Measurements from ENCODE around the gene GABBR1. TPM values are rescaled to one million over a fixed set of nuclear protein-coding genes. Genes with fewer than 3 reads are reported as not detected.

Gene GABBR1
- total RNA-seq, 2 experiments from 2014 or later: 78.4 to 79.9 TPM

DNA sequence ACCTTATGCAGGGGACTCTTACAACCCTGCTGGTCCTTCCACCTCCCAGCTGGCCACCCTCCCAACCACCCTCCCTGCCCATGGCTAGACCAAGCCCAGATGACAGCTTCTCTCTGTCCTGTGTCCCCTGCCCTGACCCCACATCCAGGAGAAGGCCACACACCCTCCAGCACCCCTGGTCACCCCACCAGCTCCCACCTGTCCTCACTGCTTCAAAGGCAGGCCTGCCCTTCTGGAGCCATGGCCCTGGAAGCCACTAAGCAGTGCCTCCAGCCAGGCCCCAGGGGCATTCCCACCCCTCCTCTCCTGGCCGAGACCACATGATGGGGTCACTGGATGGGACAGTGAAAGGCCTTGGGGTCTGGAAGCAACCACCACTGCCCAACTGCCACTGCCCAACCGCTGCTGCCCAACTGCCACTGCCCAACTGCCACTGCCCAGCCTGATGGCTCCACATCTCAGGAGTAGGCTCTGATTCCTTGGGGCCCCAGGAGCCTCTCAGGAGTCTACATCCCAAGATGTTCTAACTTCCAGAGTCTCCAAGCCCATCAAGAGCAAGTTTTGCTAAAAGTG, 103.9 kb downstream of the GABBR1 start:
- H3K27ac Mint-ChIP-seq: no peak overlapping the region
- H3K36me3 Mint-ChIP-seq (ENCODE audit: low read depth): no peaks in the 10 kb centered on the region
- H3K9me3 Mint-ChIP-seq: no peaks in the 10 kb centered on the region
- POLR2A ChIA-PET: no interaction called here
- no peaks in the 10 kb centered on the region for H3K36me3 ChIP-seq (ENCODE audit: insufficient read depth, low read length)
- no peak overlapping the region for H3K4me3 Mint-ChIP-seq
- peaks cover 0 to 14% of the 10 kb centered on the region in 2 experiments for H3K27me3 ChIP-seq (ENCODE audit: control insufficient read depth in 1 of 2, insufficient read depth in 2 of 2, low read length in 2 of 2)
- H3K27ac ChIP-seq (ENCODE audit: low read depth in 1 of 2, low read length in 2 of 2): no peak overlapping the region
- peaks cover 37% of the 10 kb centered on the region for H3K27me3 Mint-ChIP-seq
- DNase-seq (no peak), ATAC-seq (ENCODE audit: poor library complexity) (no peak)
- H3K9me3 ChIP-seq (ENCODE audit: control insufficient read depth in 1 of 2, insufficient read depth in 1 of 2, low read length in 2 of 2): no peaks in the 10 kb centered on the region
- H3K4me1 Mint-ChIP-seq (ENCODE audit: low read depth): no peaks in the 10 kb centered on the region
- TF ChIP-seq, protein P1, sequence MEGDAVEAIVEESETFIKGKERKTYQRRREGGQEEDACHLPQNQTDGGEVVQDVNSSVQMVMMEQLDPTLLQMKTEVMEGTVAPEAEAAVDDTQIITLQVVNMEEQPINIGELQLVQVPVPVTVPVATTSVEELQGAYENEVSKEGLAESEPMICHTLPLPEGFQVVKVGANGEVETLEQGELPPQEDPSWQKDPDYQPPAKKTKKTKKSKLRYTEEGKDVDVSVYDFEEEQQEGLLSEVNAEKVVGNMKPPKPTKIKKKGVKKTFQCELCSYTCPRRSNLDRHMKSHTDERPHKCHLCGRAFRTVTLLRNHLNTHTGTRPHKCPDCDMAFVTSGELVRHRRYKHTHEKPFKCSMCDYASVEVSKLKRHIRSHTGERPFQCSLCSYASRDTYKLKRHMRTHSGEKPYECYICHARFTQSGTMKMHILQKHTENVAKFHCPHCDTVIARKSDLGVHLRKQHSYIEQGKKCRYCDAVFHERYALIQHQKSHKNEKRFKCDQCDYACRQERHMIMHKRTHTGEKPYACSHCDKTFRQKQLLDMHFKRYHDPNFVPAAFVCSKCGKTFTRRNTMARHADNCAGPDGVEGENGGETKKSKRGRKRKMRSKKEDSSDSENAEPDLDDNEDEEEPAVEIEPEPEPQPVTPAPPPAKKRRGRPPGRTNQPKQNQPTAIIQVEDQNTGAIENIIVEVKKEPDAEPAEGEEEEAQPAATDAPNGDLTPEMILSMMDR (IDR thresholded peaks at IDR 0.05): no peak
- intact Hi-C loops (cut with DNase I, micrococcal nuclease): no loop called here
- H3K4me1 ChIP-seq (ENCODE audit: insufficient read depth, low read length): no peaks in the 10 kb centered on the region
- CTCF ChIA-PET: no interaction called here
- H3K4me3 ChIP-seq (ENCODE audit: low read length): no peak overlapping the region

DNA sequence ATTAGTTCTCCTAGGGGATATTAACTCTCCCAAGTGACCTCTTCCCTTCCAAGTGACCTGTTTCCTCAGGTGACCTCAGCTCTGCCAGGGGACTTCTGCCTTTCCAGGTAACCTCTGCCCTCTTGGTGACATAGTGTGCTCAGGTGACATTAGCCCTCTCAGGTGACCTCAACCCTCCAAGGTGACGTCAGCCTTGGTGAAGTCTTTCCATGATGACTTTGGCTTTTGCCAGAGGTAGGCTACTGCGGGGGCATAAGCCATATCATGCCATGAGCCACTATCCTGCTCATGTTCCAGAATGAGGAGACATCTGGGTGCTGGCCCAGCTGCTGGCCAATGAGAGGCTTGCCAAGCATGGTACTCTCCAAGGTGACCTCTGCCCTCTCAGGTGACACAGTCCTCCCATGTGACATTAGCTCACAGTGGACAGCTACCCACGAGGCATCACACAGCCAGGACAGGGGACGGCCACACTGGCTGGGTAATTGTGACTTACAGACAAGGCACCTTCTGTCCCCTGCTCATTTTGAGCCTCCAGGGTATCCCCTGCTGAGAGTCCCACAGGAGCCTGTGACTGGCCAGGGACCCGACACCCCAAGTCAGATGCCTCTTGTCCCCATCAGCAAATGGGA, 104.6 kb downstream of the GABBR1 start:
- H3K4me1 ChIP-seq (ENCODE audit: insufficient read depth, low read length): no peaks in the 10 kb centered on the region
- DNase-seq (no peak), ATAC-seq (ENCODE audit: poor library complexity) (no peak)
- H3K9me3 ChIP-seq (ENCODE audit: control insufficient read depth in 1 of 2, insufficient read depth in 1 of 2, low read length in 2 of 2): no peaks in the 10 kb centered on the region
- ChIA-PET CTCF (interaction anchor here (1.1 kb wide), 1 partner anchor 14 kb away, joined by 3 read pairs; no protein-coding TSS in a partner anchor), POLR2A (no interaction called here)
- intact Hi-C loops (cut with DNase I, micrococcal nuclease): no loop called here
- Mint-ChIP-seq H3K4me3 (no peak overlapping the region), H3K36me3 (ENCODE audit: low read depth) (no peaks in the 10 kb centered on the region), H3K27ac (no peak overlapping the region), H3K9me3 (no peaks in the 10 kb centered on the region), H3K27me3 (peaks cover 37% of the 10 kb centered on the region), H3K4me1 (ENCODE audit: low read depth) (no peaks in the 10 kb centered on the region)
- TF ChIP-seq, protein P1 (IDR thresholded peaks at IDR 0.05): no peak
- no peaks in the 10 kb centered on the region for H3K36me3 ChIP-seq (ENCODE audit: insufficient read depth, low read length)
- H3K27ac ChIP-seq (ENCODE audit: low read depth in 1 of 2, low read length in 2 of 2): no peak overlapping the region
- no peak overlapping the region for H3K4me3 ChIP-seq (ENCODE audit: low read length)
- peaks cover 2 to 14% of the 10 kb centered on the region in 2 experiments for H3K27me3 ChIP-seq (ENCODE audit: control insufficient read depth in 1 of 2, insufficient read depth in 2 of 2, low read length in 2 of 2)

DNA sequence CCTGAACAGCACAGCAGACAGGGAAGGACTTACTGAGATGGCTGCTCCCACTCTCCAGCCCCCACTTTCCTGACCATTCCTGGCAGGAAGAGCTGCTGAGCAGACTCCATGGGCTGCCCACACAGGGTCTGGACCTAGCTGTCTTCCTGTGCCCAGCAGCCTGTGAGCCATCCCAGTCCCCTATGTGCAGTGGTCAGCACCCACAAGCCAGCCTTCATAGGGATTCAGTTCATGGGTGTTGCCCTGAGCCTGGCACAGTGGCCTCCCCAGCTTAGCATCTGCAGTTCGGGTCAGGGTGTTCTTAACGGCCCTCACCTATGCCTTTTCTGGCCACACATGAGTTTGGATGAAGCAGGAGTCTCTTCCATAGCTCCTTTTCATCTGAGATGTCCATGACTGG, 105.4 kb downstream of the GABBR1 start:
- TF ChIP-seq, protein P1 (IDR thresholded peaks at IDR 0.05): no peak
- DNase-seq (no peak), ATAC-seq (ENCODE audit: poor library complexity) (no peak)
- CTCF ChIA-PET: interaction anchor here (1.1 kb wide), 1 partner anchor 13 kb away, joined by 3 read pairs; no protein-coding TSS in a partner anchor
- no peaks in the 10 kb centered on the region for H3K4me1 Mint-ChIP-seq (ENCODE audit: low read depth)
- no peaks in the 10 kb centered on the region for H3K9me3 Mint-ChIP-seq
- Histone ChIP-seq H3K9me3 (ENCODE audit: control insufficient read depth in 1 of 2, insufficient read depth in 1 of 2, low read length in 2 of 2) (no peaks in the 10 kb centered on the region), H3K4me3 (ENCODE audit: low read length) (no peak overlapping the region), H3K36me3 (ENCODE audit: insufficient read depth, low read length) (no peaks in the 10 kb centered on the region), H3K4me1 (ENCODE audit: insufficient read depth, low read length) (no peaks in the 10 kb centered on the region), H3K27me3 (ENCODE audit: control insufficient read depth in 1 of 2, insufficient read depth in 2 of 2, low read length in 2 of 2) (peaks cover 4 to 14% of the 10 kb centered on the region in 2 experiments), H3K27ac (ENCODE audit: low read depth in 1 of 2, low read length in 2 of 2) (no peak overlapping the region)
- H3K27me3 Mint-ChIP-seq: peaks cover 37% of the 10 kb centered on the region
- POLR2A ChIA-PET: no interaction called here
- H3K27ac Mint-ChIP-seq: no peak overlapping the region
- H3K4me3 Mint-ChIP-seq: no peak overlapping the region
- intact Hi-C loops (cut with DNase I, micrococcal nuclease): no loop called here
- no peaks in the 10 kb centered on the region for H3K36me3 Mint-ChIP-seq (ENCODE audit: low read depth)
